Measurements from ENCODE around the gene PICK1.

DNA sequence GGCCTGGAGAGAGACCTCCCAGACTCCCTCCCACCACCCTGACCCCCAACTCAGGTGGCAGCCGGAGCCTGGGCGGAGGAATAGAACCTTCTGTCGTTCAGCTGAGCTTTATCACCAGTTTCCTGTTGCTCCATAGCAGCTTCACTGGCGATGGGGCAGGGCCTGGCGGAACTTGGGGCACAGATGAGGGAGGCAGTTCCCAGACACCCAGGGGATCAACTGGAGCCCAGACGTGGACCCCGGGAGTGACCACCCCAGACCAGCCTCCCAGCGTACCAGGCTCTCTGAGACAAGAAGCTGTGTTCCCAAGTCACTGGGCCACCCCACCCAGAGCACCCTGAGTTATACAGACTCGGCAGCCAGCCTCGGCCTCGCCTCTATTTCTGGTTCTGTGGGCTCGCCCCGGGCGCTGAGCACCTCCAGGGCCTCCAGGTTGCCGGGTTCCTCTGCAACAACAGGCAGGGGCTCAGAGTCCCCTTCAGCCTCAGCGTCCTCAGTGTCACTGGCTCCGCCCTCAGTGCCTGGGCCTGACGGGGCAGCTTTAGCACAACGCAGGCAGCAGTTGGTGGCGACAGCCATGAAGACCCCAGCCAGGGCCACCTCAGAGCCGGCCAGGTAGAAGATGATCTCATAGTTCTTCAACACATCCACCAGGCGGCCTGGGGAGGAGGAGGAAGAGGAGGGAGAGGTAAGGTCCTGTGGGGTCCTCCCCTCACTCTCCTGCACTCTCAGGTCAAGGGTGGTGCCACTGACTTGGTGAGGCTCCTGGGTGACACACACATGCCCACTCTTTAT lies 21.0 kb downstream of the PICK1 start:
- TF ChIP-seq, protein P1, sequence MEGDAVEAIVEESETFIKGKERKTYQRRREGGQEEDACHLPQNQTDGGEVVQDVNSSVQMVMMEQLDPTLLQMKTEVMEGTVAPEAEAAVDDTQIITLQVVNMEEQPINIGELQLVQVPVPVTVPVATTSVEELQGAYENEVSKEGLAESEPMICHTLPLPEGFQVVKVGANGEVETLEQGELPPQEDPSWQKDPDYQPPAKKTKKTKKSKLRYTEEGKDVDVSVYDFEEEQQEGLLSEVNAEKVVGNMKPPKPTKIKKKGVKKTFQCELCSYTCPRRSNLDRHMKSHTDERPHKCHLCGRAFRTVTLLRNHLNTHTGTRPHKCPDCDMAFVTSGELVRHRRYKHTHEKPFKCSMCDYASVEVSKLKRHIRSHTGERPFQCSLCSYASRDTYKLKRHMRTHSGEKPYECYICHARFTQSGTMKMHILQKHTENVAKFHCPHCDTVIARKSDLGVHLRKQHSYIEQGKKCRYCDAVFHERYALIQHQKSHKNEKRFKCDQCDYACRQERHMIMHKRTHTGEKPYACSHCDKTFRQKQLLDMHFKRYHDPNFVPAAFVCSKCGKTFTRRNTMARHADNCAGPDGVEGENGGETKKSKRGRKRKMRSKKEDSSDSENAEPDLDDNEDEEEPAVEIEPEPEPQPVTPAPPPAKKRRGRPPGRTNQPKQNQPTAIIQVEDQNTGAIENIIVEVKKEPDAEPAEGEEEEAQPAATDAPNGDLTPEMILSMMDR (IDR thresholded peaks at IDR 0.05) = no peak
- no peak for TF ChIP-seq REST (IDR thresholded peaks at IDR 0.05; ENCODE audit: insufficient read depth in 1 of 2, low read depth in 2 of 2, low read length in 1 of 2)
